Measurements from ENCODE around the gene ITIH5.
A peak's percentile ranks its signal among the peaks of the same experiment; 100 is the strongest.

The ITIH5 gene

DNA sequence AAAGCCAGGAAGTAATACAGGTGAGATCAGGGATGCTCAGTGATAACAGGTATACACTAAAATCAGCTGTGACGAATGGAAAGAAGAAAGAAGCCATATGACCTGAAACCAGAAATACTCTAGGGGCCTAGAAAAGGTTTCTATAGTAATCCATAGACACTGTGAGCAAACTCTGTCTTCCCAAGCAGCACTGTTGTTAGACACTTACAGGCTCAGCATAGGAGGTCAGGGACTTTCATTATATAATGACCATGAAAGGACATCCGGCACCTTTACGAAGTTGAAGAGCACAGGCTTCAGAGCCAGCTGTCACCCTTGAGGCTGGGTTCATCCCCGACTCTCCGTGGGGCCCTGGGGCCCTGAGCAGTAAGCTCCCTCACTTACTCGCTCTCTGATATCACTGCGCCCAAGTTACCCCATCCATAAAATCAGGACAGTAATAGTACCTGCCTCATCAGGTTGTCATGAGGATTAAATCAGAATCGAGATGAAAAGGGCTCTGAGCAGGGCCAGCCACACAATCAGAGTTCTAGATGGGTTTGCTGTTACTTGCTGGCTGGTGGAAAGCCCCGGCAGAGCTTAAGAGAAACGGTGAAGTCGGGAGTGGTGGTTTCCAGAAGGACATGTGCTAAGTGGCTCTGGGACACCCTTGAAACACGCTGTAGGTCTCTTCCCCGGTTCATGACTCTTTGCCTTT is 79.5 kb downstream of the ITIH5 start:
- FAIRE-seq = no peak
- no peak for DNase-seq (ENCODE audit: low spot score)

DNA sequence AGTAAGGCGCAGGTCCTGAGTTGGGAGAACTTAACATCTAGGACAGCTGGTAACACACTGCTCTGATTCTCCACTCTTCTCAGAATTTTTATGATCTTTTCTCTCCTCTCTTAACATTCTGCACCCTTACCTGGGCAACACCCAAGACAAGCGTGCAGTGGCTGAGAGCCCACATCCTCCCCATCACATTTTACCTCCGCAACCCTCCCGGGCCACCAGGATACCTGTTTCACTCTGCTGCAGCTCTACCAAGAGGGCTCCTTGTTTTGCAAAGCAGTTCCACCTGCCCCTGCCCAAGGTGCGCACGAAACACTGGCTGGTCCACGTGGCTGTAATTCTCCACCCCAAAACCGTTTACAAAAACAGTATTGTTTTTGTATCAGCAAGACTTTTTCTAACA is 81.5 kb downstream of the ITIH5 start:
- FAIRE-seq (no peak), DNase-seq (ENCODE audit: low spot score) (no peak)

DNA sequence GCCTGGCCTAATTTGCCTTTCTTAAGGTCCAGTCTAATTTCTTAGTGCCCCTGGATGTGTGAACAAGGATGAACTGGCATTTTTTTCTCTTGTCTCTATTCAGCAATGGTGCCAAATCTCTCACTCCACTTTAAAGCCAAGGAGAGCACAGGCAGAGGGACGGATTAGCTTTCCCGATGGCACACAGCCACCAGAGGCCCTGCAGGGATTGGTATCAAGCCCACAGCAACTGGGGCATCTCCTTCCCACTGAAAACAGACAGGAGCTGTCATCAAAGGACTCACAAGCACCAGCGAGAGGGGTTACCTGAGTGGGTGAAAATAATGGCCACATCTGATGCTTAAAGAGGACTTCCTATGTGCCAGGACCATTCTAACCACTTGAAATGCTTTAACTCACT is 83.1 kb downstream of the ITIH5 start:
- FAIRE-seq = no peak

DNA sequence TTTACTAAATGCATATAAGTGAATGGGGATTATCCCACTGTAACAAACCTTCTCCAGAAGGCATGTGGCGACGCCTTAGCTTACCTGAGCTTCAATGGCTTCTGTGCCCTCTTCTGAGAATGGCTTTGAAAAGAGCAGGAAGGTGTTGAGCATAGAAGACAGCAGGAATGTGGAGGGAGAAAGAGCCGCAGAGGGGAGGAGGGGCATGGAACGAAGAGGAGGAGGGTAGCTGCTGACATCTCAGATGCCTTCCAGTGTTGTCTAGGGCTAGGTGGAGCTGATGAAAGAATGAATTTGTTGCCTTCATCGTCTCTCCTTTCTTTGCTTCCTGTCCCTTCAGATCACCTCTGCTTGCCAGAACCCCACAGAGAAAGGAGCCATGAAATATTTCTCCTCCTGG is 86.2 kb downstream of the ITIH5 start:
- FAIRE-seq (no peak), DNase-seq (ENCODE audit: low spot score) (no peak)

More for the DNA sequence above, 83.1 kb downstream of the ITIH5 start:
- no peak for DNase-seq (ENCODE audit: low spot score)

DNA sequence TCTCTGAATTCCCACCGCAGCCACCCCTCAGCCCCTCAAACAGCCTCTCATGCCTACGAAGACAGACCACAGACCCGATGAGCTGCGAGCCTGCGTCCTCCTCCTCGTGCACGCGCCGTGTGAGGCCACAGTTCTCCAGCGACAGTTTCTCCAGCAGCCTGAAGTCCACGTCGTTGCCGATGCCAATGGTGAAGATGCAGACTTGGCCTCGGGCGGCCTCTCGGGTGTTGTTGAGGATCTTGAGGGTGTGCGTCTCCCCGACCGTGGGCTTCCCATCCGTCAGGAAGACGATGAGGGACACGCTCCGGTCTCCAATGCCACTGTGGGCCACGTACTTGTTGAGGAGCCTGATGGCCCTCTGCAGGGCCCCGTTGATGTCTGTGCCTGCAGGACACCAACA is 87.1 kb downstream of the ITIH5 start:
- no peak for FAIRE-seq
- DNase-seq (ENCODE audit: low spot score) = no peak

DNA sequence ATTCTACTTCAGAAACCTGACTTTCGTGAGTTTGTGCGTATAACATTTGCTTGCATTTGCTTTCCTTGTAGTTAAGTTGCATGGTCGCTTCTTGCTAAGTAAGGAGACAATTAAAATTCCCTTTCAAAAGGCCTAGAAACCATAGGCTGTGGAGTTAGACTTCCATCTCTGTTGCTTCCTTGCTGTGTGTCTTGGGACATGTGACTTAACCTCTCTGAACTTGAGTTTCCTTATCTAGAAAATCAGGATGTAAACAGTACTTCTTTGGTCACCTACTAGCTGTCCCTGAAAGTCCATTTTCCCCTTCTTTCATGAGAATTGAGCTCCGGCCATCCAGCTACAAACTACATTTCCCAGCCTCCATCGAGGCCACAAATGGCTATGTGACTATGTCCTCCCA is 89.2 kb downstream of the ITIH5 start:
- DNase-seq (ENCODE audit: low spot score) (no peak), FAIRE-seq (no peak)

DNA sequence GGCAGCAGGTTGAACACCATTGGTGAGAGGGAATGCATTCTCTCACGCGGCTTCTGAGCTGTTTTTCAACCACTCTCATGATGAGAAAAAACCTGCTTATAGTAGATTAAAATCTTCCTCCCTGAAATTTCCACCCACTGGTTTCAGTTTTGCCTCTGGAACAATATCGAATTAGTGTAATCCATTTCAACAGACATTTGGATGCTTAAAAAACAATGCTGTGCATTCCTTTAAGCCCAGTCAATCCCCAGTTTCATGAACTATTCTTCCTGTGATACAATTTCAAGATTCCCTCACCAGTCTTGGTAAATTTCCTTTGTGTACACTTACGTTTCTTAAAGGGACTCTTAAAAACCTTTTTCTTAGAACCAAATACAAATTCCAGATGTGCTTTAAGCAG is 89.6 kb downstream of the ITIH5 start:
- FAIRE-seq (no peak), DNase-seq (ENCODE audit: low spot score) (no peak)

DNA sequence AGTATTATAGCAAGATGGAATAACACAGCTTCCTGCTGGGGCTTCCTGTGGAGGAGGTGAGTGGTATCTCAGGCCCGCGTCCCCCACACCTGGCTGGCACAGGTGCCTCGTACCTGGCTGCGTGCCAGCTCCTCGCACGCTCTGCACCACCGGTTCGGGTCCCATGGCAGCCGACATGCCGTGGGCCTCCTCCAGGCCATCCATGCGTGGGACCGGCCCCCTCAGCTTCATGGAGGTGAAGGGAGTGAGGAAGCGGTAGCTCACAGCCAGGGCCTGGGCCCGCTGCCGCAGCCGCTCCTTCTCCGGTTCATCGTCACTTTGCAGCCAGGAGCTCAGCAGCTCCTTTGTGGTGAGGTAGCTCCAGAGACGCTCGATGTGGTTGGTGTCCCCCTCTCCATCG is 90.4 kb downstream of the ITIH5 start:
- FAIRE-seq = no peak
- DNase-seq (ENCODE audit: low spot score) = no peak

DNA sequence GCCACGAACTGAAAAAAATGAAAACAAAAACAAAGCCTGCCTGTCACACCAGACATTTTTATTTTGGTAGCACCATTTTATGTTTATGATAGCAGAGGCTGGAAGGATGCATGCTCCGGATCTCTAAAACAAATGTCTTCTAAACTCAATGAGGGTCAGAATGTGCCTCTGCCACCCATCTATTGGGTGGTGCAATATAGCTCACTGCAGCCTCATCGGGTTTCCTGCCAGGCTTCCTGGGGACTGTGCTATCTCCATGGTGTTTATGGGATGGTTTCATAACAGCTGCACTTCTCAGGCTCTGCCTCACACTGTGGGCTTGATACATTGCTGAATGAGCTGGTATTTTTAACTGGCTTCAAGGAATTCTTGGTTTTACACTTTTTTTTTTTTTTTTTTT is 94.4 kb downstream of the ITIH5 start:
- FAIRE-seq (no peak), DNase-seq (ENCODE audit: low spot score) (no peak)

DNA sequence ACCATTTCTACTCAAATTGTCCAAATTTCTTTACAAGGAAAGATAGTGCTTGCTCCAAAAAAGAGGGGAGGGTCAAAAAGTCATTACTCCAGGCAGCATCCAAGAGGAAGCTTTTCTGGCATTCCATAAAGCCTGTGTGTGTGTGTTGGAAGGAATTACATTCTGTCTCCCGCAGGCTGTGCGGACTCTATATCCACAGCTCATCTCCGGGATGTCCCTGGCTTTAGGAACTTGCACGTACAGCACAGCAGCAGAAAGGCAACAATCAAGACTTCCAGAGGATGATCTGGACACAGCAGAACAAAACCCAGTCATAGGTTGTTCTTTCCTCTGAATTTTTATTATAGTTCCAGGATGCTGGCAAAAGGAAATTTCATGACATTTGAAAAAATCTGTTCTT is 94.8 kb downstream of the ITIH5 start:
- no peak for FAIRE-seq

DNA sequence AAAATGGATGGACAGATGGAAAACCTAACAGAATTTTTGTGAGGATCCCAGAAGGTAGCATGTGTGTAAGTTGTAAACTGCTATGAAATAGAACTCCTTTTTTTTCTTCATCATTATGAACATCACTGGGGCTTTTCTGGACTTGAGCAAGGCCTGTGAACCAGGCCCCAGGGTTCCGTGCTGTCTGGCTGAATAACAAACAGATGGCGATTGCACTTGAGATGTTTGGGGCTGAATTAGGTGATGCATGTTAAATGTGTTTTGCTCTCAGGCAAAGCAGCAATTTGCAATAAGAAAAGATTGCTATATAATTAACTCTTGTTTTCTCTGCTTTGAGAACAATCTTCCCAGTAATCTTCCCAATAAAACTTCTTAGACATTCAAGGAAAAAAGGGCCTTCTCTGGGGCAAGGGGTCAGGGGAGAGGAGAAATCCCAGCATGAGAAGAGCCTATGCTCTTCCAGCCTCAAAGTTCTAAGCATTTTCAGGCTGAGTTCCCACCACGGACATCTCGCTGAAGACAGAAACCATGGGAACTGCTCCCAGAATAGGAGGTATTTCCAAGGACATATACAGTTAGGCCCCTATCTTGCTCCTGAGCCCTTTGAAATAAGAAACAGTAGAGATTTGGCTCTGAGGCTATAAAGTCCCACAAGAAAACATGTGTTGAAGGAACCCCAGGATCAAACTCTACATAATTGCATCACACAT is 98.7 kb downstream of the ITIH5 start:
- no peak for FAIRE-seq
- no peak for DNase-seq (ENCODE audit: low spot score)

More for the DNA sequence above, 94.8 kb downstream of the ITIH5 start:
- DNase-seq (ENCODE audit: low spot score) = no peak

DNA sequence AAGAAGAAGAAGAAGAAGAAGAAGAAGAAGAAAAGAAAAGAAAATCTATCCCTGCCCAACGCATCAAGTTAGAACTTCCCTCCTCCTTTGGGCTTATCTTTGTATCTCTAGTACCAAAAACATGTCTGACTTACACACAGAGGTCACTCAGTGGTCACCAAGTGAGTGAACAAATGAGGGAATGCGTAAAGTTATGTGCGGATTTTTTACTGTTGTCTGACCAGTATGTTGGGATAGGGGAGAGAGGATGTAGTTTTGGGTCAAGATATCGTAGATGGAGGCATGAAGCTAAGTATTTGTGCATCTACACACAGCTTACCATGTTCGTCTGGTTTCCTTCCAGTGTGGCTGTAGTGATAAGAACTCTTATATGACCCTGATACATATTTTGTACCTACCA is 99.9 kb downstream of the ITIH5 start:
- no peak for FAIRE-seq
- no peak for DNase-seq (ENCODE audit: low spot score)

DNA sequence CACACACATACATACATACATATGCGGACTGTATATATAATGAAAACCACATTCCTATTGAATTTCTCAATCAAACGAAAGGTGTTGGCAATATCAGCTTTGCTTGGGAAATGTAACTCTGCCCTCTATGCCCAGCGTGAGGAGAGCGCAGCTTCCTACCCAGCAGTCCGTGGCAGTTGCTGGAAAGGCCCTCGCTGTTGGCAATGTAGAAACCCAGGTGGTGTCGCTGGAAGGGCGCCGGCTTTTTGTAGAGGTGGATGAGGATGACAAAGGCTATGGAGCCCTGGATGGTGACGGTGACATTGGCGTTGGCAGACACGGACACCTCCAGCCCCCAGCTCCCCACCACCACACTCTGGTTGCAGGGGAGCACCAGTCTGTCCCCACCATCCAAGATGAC is 100.9 kb downstream of the ITIH5 start:
- FAIRE-seq (no peak), DNase-seq (ENCODE audit: low spot score) (no peak)

DNA sequence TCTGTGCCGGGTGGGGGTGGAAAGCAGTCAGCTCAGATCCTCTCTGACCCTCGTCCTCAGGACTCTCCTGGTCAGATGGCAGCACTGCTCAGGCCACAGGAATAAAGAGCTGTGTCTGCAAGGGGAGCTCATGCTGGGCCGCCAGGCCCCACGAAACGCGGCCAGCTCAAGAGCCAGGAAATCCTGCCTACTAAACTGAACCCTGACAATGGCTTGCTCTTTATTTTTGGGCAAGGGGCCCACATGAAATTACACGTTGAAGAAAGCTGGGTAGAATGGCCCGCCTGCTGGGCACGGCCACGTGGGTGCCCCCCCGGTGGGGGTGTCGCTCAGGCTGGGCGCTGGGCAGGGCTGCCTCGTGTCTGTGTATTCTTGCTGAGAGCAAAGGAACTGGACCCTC is 103.0 kb downstream of the ITIH5 start:
- FAIRE-seq = no peak

DNA sequence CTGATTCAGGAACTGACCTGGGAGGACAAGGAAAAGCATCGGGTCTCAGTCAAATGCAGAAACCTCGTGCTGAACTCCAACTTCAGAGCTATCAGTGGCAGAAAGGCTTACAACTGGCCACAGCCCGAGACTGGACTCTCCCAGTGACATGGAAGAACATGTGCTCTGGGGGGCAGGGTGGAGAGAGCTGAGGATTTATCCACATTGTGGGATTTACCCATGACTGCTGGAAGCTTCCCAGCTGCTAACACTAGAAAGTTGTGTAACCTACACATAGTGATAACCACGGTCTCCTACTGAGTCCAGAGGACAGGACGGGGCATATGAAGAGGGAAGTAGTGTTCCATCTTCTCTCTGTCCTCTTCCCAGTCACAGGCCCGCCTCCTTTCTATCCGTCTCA is 103.4 kb downstream of the ITIH5 start:
- FAIRE-seq (no peak), DNase-seq (ENCODE audit: low spot score) (no peak)

More for the DNA sequence above, 103.0 kb downstream of the ITIH5 start:
- DNase-seq (ENCODE audit: low spot score) = no peak

DNA sequence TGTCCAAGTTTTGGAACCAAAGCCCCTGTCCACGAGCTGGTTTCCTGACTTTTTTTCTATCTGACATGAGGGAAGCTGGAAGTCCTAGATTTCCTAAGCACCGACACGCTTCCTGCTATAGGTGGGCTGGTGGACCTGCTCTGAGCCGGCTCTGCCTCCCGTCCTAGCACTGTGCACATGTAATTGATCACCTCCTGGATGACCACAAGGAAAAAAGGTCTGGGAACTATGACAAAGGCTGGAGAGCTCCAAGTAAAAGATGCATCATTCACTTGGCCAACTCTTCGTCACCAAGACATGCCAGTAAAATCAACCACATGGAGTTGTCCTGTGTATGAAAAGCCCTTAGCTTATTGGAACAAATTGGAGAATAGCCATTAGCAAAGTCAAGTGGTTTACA is 104.8 kb downstream of the ITIH5 start:
- FAIRE-seq (no peak), DNase-seq (ENCODE audit: low spot score) (no peak)

DNA sequence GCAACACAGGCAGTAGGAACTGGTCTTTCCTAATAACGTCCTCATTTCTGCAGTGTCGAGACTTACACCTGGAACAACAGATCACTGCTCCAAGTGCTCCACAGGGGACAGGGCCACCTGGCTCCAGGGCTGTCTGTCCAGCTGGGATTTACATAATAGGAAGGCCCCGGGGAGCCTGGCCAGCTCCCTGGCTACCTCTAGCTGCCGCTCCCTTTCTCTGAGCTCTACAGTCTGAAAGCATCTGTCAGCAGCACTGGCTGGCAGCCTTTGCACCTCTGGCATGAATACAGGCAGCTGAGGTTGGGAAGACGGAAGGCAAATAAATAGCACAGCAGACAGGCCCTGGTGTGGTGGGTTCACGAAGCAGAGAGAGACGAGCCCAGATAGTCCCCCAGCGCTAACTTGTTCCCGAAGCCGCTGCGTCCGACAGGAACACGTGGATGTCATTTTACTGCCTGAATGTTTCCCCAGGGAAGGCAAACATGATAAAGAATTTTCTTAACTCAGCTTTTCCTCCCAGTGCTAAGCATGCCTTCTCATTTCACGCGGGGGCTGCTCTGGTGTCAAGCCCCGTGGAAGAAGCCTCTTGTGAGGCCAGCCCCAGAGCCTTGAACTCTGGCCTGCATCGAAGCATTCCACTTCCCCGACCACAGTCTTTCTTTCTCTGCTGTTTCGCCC is 105.4 kb downstream of the ITIH5 start:
- no peak for DNase-seq (ENCODE audit: low spot score)

DNA sequence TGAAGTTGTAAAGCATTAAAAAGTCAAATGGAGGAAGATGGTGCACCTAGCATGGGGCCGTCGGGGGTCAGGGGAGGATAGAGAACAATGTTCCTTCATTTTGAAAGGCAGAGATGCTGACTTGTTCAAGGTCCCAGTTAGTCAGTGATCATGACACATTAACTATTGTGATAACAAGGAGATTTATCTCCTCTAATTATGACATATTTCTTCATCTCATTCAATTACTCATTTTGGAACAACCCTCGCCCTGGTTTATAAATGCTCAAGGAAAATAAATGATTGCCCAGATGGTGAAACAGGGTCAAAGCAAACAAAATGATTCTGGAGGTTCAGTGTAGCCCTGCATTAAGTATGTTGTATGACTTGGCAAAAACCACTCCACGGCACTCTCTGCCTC is 106.2 kb downstream of the ITIH5 start:
- peak; percentile 39 for FAIRE-seq
- DNase-seq (ENCODE audit: low spot score) = no peak

More for the DNA sequence above, 105.4 kb downstream of the ITIH5 start:
- FAIRE-seq = no peak

DNA sequence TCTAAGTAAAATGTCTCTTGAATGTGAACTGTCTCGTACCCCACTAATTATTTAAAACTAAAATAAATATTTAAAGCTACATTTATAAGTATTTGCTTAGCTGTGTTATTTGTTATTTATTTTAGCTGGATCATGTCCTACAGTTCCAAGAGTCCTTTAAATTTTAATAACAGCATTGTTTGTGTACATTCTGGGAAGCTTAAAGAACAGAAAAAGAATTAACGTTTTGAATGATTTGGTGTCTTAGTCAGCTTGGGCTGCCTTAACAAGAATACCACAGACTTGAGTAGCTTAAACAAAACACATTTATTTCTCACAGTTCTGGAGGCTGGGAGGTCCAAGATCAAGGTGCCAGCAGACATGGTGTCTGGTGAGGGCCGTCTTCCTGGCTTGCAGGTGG is 107.4 kb downstream of the ITIH5 start:
- FAIRE-seq (no peak), DNase-seq (ENCODE audit: low spot score) (no peak)

DNA sequence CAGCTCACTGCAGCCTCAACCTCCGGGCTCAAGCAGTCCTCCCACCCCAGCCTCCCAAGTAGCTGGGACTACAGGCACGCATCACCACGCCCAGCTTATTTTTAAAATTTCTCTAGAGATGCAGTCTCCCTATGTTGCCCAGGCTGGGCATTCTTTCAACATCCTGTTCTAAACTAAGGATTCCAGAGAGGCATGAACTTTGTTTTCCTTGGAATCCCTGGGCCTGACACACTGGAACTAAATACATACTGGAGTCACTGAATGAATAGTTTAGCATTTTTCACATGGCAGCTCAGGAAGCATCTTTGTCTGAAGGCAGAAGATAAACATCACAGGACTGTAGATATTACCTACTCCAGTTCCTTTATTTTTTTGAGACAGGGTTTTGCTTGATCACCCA is 108.7 kb downstream of the ITIH5 start:
- DNase-seq (ENCODE audit: low spot score) = no peak
- FAIRE-seq = no peak

DNA sequence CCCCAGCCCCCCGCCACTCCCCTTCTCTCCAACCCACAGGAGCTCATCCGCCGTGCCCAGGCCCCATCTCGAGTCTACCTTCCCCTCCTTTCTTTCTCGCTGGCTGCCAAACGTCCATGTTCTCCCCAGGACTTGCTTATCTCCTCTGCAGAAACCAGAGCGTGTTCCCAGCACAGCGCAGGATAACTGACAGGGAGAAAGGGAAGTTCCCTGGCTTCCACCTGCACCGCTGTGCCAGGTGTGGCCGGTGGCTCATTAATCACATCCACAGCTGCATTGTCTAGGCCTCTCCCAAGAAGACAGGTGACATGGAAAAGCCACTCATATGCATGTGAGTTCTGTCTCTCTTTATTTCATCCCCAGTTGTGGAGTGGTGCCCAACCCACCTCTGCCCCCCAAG is 113.2 kb downstream of the ITIH5 start:
- DNase-seq (ENCODE audit: low spot score) = no peak
- no peak for FAIRE-seq

DNA sequence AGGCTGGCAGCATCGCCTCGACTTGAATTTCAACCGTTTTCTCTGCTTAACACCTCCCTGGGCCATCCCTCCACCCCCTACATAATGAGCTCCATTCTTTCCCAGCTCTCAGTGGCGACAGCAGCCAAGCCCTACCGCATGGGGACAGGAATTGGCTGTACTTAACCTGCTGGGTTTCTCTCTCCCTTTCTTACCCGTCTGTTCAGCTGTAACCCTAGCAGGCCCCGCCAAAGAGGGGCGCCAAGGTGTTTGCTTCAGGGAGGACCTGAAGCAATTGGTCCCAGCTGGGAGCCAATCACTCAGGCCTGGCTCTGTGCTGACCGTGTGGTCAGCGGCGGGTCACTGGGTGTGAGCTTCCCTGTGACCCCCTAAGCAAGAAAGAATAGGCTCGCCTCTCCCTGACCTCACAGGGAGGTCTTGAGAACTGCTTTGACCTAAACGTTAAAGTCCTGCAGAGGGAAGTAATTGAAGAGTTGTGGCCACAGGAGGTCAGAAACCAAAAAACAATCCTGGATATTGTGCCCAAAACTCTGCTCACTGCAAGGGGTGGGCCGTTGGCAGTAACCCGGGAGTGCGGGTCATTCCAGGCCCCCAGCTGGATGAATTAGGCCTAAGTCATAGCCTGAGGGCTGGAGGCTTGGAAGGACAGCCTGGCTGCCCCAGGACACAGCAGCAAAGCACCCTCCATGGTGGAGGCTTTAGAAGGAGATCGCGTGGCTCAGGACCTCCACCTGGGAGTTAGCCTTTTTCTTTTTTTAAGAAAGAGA is 114.6 kb downstream of the ITIH5 start:
- no peak for DNase-seq (ENCODE audit: low spot score)
- no peak for FAIRE-seq
